Measurements from ENCODE around the gene SLC35A1.

SLC35A1 gene

DNA sequence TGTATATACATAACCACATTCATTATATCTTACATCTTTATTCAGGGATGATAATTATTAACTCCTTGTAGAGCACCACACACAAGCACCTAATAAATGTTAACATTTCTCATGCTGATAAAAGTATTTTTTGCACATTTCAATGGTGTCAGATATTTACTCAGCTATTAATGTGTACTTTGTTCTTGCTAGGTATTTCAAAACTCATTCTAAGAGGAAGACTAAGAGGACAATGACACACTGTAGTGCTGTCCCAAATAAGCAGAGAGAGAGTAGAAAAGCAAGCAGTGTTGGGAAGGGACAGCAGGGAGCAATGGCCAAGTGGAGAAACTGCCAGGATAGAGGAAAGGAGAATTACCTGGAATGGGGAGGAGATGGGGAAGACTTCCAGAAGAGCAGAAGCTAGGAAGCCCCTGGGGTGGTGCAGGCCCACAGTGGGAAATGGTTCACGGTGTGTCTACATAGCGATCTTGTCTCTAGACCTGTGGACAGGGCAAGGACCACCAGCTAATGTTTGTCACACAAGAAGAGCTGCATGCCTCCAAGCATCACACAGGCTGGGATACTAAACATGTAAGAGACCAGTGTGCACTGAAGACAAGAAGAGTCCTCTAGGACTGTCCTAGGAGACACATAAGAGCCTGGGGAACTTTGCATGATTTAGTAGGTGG, 61.7 kb downstream of the SLC35A1 start:
- no peak for DNase-seq

DNA sequence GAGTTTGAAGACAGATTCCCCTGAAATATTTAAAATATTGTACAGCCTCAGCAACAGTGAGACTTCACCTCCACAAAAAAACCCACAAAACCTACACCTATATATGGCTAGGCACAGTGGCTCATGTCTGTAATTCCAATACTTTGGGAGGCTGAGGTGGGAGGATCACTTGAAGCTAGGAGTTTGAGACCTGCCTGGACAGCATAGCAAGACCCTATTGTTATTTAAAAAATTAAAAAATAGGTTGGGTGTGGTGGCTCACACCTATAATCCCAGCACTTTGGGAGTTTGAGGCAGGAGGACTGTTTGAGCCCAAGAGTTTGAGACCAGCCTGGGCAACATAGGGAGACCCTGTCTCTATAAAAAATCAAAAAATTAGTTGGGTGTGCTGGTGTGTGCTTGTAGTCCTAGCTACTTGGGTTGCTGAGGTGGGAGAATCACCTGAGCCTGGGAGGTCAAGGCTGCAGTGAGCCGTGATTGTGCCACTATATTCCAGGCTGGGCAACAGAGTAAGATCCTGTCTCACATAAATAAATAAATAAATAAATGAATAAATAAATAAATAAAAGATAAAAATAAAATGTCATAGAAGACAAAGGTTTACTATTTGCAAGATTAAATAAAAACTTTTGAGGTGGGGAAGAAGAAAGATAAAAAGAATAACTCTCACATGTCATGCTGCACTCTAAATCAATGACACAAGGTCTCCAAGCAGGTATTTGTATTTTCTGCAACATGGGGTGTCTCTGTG, 65.9 kb downstream of the SLC35A1 start:
- DNase-seq: no peak

DNA sequence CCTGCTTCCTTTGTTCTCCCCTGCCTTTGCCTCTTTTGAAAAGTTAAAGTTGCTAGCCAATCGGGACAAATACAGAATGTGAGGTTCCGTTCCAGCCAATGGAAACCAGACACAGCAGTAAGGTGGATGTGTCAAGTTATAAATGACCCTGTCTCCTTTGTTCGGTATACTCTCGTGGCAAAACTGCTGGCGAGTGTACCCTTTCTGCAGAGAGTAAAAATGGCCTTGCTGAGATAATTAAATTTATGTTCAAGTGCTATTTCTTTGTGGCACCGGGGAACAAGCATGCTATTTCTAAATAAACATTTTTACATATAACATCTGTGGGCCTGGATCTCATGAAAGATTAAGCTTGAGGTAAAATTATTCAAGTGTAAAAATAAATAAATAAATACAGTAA, 66.8 kb downstream of the SLC35A1 start:
- DNase-seq: no peak

DNA sequence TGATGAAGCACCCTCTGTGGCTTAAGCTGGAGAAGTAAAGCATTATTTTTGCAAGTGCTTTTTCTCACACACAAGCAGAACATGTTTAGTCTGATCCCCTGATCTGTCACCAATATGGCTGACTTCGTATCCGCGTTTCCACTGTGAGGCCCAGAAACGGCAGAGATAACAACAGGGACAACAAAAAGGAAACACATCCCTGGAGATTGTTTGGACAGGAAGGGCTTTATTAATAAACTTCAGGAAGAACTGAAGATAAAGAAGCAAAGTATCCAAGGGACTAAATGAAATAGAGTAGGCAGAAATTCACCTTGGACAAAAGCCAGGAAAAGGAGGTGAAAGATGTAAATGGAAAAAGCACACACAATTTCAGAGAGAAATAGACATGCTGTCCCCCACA, 67.8 kb downstream of the SLC35A1 start:
- DNase-seq: no peak

DNA sequence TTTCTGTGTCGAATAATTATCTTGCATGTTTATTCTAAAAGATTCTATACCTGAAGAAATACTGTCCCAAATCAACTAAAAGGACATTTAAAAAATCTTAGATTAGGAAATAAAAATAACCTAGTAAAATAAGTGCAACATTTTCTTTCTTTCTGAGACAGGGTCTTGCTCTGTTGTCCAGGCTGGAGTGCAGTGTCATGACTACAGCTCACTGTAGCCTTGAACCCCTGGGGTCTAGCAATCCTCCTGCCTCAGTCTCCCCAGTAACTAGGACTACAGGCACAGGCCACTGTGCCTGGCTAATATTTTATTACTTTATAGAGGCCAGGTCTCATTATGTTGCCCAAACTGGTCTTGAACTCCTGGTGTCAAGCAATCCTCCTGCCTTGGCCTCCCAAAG, 68.3 kb downstream of the SLC35A1 start:
- no peak for DNase-seq

DNA sequence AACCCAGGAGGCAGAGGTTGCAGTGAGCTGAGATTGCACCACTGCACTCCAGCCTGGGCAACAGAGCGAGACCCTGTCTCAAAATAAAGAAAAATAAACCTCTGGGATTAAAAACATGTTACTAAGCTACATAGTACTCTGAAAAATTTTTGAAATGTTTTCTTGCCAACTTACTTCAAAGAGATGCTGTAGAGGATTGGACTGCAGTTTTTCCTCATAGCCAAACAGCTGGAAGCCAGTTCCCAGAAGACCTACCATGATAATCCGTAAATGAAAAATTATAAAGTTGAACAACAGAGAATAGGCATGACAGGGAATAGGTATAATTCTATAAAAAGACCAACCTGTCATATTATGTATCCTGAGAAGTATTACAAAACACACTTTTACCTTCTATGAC, 69.0 kb downstream of the SLC35A1 start:
- DNase-seq: no peak

GRCh38 chr6:87543696-87544473, 71.1 kb downstream of the SLC35A1 start:
- no peak for DNase-seq

- no peak for DNase-seq
These were observed 71.6 kb downstream of the SLC35A1 start for GRCh38 chr6:87544474-87544735.

GRCh38 chr6:87551799-87552198, 79.0 kb downstream of the SLC35A1 start:
- DNase-seq: no peak

GRCh38 chr6:87553159-87553765, 80.5 kb downstream of the SLC35A1 start:
- DNase-seq: no peak

DNA sequence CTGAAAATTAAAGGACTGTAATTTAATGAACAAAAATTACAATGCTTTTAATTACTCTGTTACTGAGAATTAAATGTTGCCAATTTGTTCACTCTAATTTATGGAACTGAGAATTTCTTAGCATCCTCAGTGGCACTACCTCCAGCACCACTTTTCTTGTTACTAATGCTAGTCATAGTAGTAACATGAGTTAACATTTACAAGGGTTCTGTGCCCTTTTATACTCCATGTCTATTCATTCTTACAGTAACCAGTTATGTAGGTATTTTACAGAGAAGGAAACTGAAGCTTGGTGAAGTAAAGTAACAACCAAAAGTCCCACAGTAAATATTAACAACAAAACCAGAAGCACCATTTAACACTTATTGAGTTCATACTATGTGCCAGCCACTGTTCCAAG, 82.7 kb downstream of the SLC35A1 start:
- no peak for DNase-seq

DNA sequence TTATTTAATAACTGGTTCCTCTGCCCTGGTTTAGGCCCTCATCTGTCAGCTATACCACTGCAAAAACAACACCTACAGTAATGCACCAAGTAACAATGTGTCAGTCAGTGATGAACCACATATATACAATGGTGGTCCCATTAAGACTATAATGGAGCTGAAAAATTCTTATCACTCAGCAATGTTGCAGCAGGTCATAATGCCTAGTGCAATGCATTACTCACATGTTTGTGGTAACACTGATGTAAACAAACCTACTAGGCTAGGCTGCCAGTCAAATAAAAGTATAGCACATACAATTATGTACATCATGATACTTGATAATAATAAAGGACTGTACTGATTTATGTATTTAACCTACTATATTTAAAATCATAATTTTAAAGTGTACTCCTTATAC, 85.7 kb downstream of the SLC35A1 start:
- no peak for DNase-seq

DNA sequence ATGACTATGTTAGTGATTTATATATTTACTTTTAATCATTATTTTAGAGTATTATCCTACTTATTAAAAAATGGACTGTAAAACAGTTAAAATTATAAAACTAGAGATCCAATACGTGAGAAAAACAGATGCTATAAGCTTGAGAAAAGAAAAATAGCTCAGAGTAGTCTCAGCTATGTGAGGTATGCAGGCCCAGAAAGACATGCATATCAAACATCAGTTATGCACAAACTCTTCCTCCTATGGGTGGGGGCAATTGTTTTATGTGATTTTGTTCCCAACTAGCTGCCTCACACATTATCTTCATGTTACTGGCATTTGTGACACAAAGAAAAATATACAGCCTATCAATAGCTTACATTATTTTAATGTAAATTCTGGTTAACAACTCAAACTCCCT, 88.2 kb downstream of the SLC35A1 start:
- DNase-seq: no peak

Measured in activated gamma-delta T cell treated with Interleukin-2 at 50 U/mL for 16 hours (primary cell).